Nephron progenitor cell (in vitro differentiated cells): ENCODE measurements around the gene SLC29A3.

Experiments
- DNase-seq: peaks from one replicate; pipeline ENCODE4 v3.0.0; 2021
- H3K27ac Mint-ChIP-seq: 2 replicates; pipeline ENCODE4 v1.8.0; 2021; ENCODE audit warnings: mild to moderate bottlenecking, moderate library complexity, mixed read lengths
- H3K27me3 Mint-ChIP-seq: 2 replicates; pipeline ENCODE4 v1.8.0; 2021; ENCODE audit warnings: mild to moderate bottlenecking, low read depth, mixed read lengths; ENCODE audit not compliant: poor library complexity
- H3K36me3 Mint-ChIP-seq: 2 replicates; pipeline ENCODE4 v1.8.0; 2021; ENCODE audit warnings: low read depth, mixed read lengths
- H3K4me1 Mint-ChIP-seq: 2 replicates; pipeline ENCODE4 v1.8.0; 2021; ENCODE audit warnings: mixed read lengths
- H3K4me3 Mint-ChIP-seq: 2 replicates; pipeline ENCODE4 v1.8.0; 2021; ENCODE audit warnings: mild to moderate bottlenecking, moderate library complexity, mixed read lengths
- H3K9me3 Mint-ChIP-seq: 2 replicates; pipeline ENCODE4 v1.8.0; 2021; ENCODE audit warnings: mild to moderate bottlenecking, moderate library complexity, mixed read lengths
- CTCF ChIP-seq: fragments of 200-600 bp; sonication (generic); IDR thresholded peaks from 2 replicates; pipeline ENCODE4 v1.5.0; 2021; ENCODE audit warnings: antibody characterized with exemption

The SLC29A3 gene

GRCh38 chr10:71359364-71360046 lies 40.4 kb downstream of the SLC29A3 start:
- H3K36me3 Mint-ChIP-seq, result peaks cover 14% of the 10 kb centered on the region
- DNase-seq, result no peak
- no peak overlapping the region for H3K4me3 Mint-ChIP-seq
- H3K9me3 Mint-ChIP-seq, result no peaks in the 10 kb centered on the region
- no peak for TF ChIP-seq CTCF
- peaks cover 8% of the 10 kb centered on the region for H3K27me3 Mint-ChIP-seq
- no peak overlapping the region for H3K27ac Mint-ChIP-seq
- H3K4me1 Mint-ChIP-seq, result peaks cover 19% of the 10 kb centered on the region

GRCh38 chr10:71360735-71361134 lies 41.7 kb downstream of the SLC29A3 start:
- TF ChIP-seq CTCF, result no peak
- no peak for DNase-seq
- Mint-ChIP-seq H3K27ac (no peak overlapping the region), H3K4me1 (peaks cover 13% of the 10 kb centered on the region), H3K27me3 (peaks cover 10% of the 10 kb centered on the region), H3K9me3 (no peaks in the 10 kb centered on the region), H3K36me3 (peaks cover 14% of the 10 kb centered on the region), H3K4me3 (no peak overlapping the region)

GRCh38 chr10:71361581-71361980 lies 42.5 kb downstream of the SLC29A3 start:
- TF ChIP-seq CTCF, result no peak
- H3K4me3 Mint-ChIP-seq, result no peak overlapping the region
- DNase-seq, result no peak
- H3K27me3 Mint-ChIP-seq, result peaks cover 13% of the 10 kb centered on the region
- H3K27ac Mint-ChIP-seq, result no peak overlapping the region
- peaks cover 9% of the 10 kb centered on the region for H3K4me1 Mint-ChIP-seq
- H3K9me3 Mint-ChIP-seq, result no peaks in the 10 kb centered on the region
- H3K36me3 Mint-ChIP-seq, result peaks cover 14% of the 10 kb centered on the region

GRCh38 chr10:71362141-71362540 lies 43.1 kb downstream of the SLC29A3 start:
- H3K27me3 Mint-ChIP-seq, result peaks cover 13% of the 10 kb centered on the region
- no peak for DNase-seq
- no peaks in the 10 kb centered on the region for H3K9me3 Mint-ChIP-seq
- H3K4me3 Mint-ChIP-seq, result no peak overlapping the region
- no peak overlapping the region for H3K27ac Mint-ChIP-seq
- peaks cover 9% of the 10 kb centered on the region for H3K4me1 Mint-ChIP-seq
- no peak for TF ChIP-seq CTCF
- H3K36me3 Mint-ChIP-seq, result peaks cover 14% of the 10 kb centered on the region

GRCh38 chr10:71363936-71364335 lies 44.9 kb downstream of the SLC29A3 start:
- no peak for DNase-seq
- Mint-ChIP-seq H3K36me3 (peaks cover 9% of the 10 kb centered on the region), H3K9me3 (no peaks in the 10 kb centered on the region), H3K27ac (no peak overlapping the region), H3K4me3 (no peak overlapping the region), H3K4me1 (no peaks in the 10 kb centered on the region), H3K27me3 (peaks cover 14% of the 10 kb centered on the region)
- TF ChIP-seq CTCF, result no peak

GRCh38 chr10:71365366-71365765 lies 46.3 kb downstream of the SLC29A3 start:
- no peak for TF ChIP-seq CTCF
- no peak overlapping the region for H3K27ac Mint-ChIP-seq
- H3K27me3 Mint-ChIP-seq, result peaks cover 22% of the 10 kb centered on the region
- no peaks in the 10 kb centered on the region for H3K9me3 Mint-ChIP-seq
- DNase-seq, result no peak
- peaks cover 9% of the 10 kb centered on the region for H3K36me3 Mint-ChIP-seq
- H3K4me3 Mint-ChIP-seq, result no peak overlapping the region
- no peaks in the 10 kb centered on the region for H3K4me1 Mint-ChIP-seq
